AG04450 (cell line): ENCODE measurements around the gene KCTD10. TPM values are rescaled to one million over a fixed set of nuclear protein-coding genes. Genes with fewer than 3 reads are reported as not detected.
"Not testable (repeated sequence)": the region's sequence is repeated elsewhere in the genome, so short reads cannot be mapped to it uniquely, and the experiment has no call there.

ENCODE experiments used
- CTCF ChIA-PET: fragments of 300-600, 350-600 bp; formaldehyde crosslinking; extraction: SDS; loops from one replicate; lab custom pipeline; 2022; ENCODE audit warnings: antibody characterized with exemption, inconsistent platforms; lab: Charles Lee
- POLR2A ChIA-PET: fragments of 350-600 bp; formaldehyde crosslinking; extraction: SDS; loops from one replicate; lab custom pipeline; 2021; ENCODE audit warnings: antibody characterized with exemption, inconsistent platforms; lab: Yijun Ruan, JAX
- DNase-seq: peaks from one replicate; pipeline ENCODE4 v3.0.0-alpha.2; 2011; ENCODE audit warnings: low read depth, low spot score
- H3K27ac ChIP-seq: one replicate; pipeline ENCODE4 v1.5.1; 2012; ENCODE audit warnings: low read depth, low read length, control low read depth
- H3K27me3 ChIP-seq: one replicate; pipeline ENCODE4 v1.6.0; 2012; ENCODE audit warnings: low read length; ENCODE audit not compliant: control insufficient read depth, insufficient read depth
- H3K4me3 ChIP-seq: 2 replicates; pipeline ENCODE4 v1.5.1; 2011; ENCODE audit warnings: mild to moderate bottlenecking, low read depth, low read length, control low read depth
- H3K9me3 ChIP-seq: 2 replicates; pipeline ENCODE4 v1.5.1; 2012; ENCODE audit warnings: low read length; ENCODE audit not compliant: control insufficient read depth, insufficient read depth
- polyA plus RNA-seq: library from polyadenylated mRNA; depleted of rRNA; stranded (reverse); fragments of >200 nt; gene quantifications from 2 replicates; pipeline ENCODE4 v1.2.3, GENCODE V29; 2011
- TF ChIP-seq, protein P1 (sequence below): IDR thresholded peaks from 2 replicates; pipeline ENCODE4 v1.5.1; 2011; ENCODE audit warnings: low read depth, low read length, control low read depth, inconsistent platforms

Gene KCTD10
- polyA plus RNA-seq, 1 experiment = 128 TPM

DNA sequence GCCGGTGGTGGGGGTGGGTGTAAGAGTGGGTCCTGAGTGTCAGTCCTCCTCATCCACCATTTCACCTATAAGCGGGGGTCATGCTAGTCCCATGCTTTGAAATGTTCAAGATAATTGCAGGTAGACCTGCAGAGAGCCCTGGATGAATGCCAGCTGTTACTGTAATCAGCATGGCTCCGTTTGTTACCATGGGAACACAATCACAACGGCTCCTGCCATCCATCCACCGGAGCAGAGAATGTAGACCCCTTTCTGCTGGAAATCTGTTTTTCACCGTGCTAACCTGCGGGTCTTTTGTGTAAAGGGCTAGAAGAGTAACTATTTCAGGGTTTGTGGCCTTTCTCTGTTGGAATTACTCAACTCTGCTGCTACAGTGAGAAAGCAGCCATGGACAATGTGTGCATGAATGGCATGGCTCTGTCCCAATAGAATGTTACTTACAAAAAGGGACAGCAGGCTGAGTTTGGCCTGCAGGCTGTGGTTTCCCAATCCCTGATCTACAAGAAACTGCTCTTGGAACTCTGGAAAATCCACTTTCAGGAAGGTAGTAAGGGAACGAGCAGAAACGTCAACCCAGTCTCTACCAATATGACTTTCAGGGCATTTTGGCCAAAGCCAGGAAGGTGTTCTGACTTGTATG lies 36.1 kb downstream of the KCTD10 start:
- H3K27ac ChIP-seq = no peak overlapping the region
- H3K27me3 ChIP-seq = no peaks in the 10 kb centered on the region
- CTCF ChIA-PET = interaction anchor here (3.9 kb wide), 1 partner anchor 13 kb away, joined by 18 read pairs; no protein-coding TSS in a partner anchor
- H3K4me3 ChIP-seq = no peak overlapping the region
- POLR2A ChIA-PET = no interaction called here
- DNase-seq = no peak
- TF ChIP-seq, protein P1, sequence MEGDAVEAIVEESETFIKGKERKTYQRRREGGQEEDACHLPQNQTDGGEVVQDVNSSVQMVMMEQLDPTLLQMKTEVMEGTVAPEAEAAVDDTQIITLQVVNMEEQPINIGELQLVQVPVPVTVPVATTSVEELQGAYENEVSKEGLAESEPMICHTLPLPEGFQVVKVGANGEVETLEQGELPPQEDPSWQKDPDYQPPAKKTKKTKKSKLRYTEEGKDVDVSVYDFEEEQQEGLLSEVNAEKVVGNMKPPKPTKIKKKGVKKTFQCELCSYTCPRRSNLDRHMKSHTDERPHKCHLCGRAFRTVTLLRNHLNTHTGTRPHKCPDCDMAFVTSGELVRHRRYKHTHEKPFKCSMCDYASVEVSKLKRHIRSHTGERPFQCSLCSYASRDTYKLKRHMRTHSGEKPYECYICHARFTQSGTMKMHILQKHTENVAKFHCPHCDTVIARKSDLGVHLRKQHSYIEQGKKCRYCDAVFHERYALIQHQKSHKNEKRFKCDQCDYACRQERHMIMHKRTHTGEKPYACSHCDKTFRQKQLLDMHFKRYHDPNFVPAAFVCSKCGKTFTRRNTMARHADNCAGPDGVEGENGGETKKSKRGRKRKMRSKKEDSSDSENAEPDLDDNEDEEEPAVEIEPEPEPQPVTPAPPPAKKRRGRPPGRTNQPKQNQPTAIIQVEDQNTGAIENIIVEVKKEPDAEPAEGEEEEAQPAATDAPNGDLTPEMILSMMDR = no peak
- no peaks in the 10 kb centered on the region for H3K9me3 ChIP-seq

- H3K27me3 ChIP-seq, POLR2A ChIA-PET, DNase-seq, H3K27ac ChIP-seq, H3K4me3 ChIP-seq, H3K9me3 ChIP-seq: not testable (repeated sequence)
- CTCF ChIA-PET = interaction anchor here (0.6 kb wide), 1 partner anchor 9 kb away, joined by 3 read pairs; no protein-coding TSS in a partner anchor
Measured at GRCh38 chr12:109439951-109440350, 37.1 kb downstream of the KCTD10 start.

- no peak for DNase-seq
- peak overlapping the region; percentile 21 for H3K27ac ChIP-seq
- no peaks in the 10 kb centered on the region for H3K9me3 ChIP-seq
- TF ChIP-seq, protein P1 = no peak
- no peaks in the 10 kb centered on the region for H3K27me3 ChIP-seq
- CTCF ChIA-PET = interaction anchor here (1.0 kb wide), 1 partner anchor 11 kb away, joined by 3 read pairs; no protein-coding TSS in a partner anchor
- POLR2A ChIA-PET = no interaction called here
- no peak overlapping the region for H3K4me3 ChIP-seq
Measured at GRCh38 chr12:109439181-109439580, 37.9 kb downstream of the KCTD10 start.

GRCh38 chr12:109436188-109436560 lies 40.9 kb downstream of the KCTD10 start:
- Histone ChIP-seq H3K27ac (no peak overlapping the region), H3K27me3 (no peaks in the 10 kb centered on the region), H3K9me3 (no peaks in the 10 kb centered on the region), H3K4me3 (no peak overlapping the region)
- DNase-seq = no peak
- POLR2A ChIA-PET = no interaction called here
- CTCF ChIA-PET = interaction anchor here (1.3 to 2.3 kb wide), 3 partner anchors 8 to 339 kb away, joined by 3 to 21 read pairs (median 6); partner anchors contain the start of genes KCTD10 and UBE3B
- TF ChIP-seq, protein P1 = no peak

GRCh38 chr12:109435428-109436187 lies 41.5 kb downstream of the KCTD10 start:
- H3K9me3 ChIP-seq = no peaks in the 10 kb centered on the region
- ChIA-PET POLR2A (no interaction called here), CTCF (interaction anchor here (0.8 to 2.9 kb wide), 4 partner anchors 8 to 340 kb away, joined by 3 to 21 read pairs (median 14); partner anchors contain the start of genes KCTD10 and UBE3B)
- no peak overlapping the region for H3K27ac ChIP-seq
- DNase-seq = no peak
- TF ChIP-seq, protein P1 = no peak
- H3K4me3 ChIP-seq = no peak overlapping the region
- H3K27me3 ChIP-seq = no peaks in the 10 kb centered on the region
